GM12891 (cell line): Measurements from ENCODE around the gene CCNF.

Experiments used
- POLR2A ChIP-seq: IDR thresholded peaks from 2 replicates; pipeline ENCODE4 v1.6.1; 2011; ENCODE audit warnings: low read depth, low read length, control low read depth
- TAF1 ChIP-seq: IDR thresholded peaks from 2 replicates; pipeline ENCODE4 v1.6.1; 2011; ENCODE audit warnings: low read depth, low read length, control low read depth

DNA sequence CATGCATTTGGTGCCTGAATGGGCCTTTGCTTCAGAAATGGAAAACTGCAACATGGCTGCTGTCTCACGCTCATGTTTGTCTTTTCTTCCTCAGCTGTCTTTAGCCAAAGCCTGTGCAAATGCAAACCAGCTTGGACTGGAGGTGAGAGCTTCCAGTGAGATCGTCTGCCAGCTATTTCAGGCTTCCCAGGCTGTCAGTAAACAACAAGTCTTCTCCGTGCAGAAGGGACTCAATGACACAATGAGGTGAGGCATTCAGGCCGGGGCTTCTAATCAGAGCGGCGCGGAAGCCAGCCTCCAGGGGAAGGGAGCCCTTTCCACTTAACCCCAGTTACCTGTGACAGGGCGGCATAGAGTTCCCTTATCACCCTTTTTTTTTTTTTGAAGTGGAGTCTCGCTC is 14.3 kb downstream of the CCNF start:
- TF ChIP-seq TAF1 (no peak), POLR2A (no peak)
